Measurements from ENCODE around the gene ZNF283. TPM values are rescaled to one million over a fixed set of nuclear protein-coding genes. Genes with fewer than 3 reads are reported as not detected.
A peak's percentile ranks its signal among the peaks of the same experiment; 100 is the strongest.

The ZNF283 gene
- total and polyA plus RNA-seq, 9 of the 15 experiments (the other 6 are each of a cell fraction or from before 2014, with no cell fraction given) = 6.0 to 19.5 (median 9.8) TPM

DNA sequence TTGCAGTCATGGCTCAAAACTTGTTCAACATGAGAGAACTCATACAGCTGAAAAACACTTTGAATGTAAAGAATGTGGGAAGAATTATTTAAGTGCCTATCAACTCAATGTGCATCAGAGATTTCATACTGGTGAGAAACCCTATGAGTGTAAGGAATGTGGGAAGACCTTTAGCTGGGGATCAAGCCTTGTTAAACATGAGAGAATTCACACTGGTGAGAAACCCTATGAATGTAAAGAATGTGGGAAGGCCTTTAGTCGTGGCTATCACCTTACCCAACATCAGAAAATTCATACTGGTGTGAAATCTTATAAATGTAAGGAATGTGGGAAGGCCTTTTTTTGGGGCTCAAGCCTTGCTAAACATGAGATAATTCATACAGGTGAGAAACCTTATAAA is 20.1 kb downstream of the ZNF283 start (continued):
- TF ChIP-seq, protein P1, sequence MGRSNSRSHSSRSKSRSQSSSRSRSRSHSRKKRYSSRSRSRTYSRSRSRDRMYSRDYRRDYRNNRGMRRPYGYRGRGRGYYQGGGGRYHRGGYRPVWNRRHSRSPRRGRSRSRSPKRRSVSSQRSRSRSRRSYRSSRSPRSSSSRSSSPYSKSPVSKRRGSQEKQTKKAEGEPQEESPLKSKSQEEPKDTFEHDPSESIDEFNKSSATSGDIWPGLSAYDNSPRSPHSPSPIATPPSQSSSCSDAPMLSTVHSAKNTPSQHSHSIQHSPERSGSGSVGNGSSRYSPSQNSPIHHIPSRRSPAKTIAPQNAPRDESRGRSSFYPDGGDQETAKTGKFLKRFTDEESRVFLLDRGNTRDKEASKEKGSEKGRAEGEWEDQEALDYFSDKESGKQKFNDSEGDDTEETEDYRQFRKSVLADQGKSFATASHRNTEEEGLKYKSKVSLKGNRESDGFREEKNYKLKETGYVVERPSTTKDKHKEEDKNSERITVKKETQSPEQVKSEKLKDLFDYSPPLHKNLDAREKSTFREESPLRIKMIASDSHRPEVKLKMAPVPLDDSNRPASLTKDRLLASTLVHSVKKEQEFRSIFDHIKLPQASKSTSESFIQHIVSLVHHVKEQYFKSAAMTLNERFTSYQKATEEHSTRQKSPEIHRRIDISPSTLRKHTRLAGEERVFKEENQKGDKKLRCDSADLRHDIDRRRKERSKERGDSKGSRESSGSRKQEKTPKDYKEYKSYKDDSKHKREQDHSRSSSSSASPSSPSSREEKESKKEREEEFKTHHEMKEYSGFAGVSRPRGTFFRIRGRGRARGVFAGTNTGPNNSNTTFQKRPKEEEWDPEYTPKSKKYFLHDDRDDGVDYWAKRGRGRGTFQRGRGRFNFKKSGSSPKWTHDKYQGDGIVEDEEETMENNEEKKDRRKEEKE (IDR thresholded peaks at IDR 0.05; ENCODE audit: borderline replicate concordance in 1 of 2, control insufficient read depth in 1 of 2, low read depth in 2 of 2, low read length in 1 of 2) = no peak
- TF ChIP-seq, protein P2, sequence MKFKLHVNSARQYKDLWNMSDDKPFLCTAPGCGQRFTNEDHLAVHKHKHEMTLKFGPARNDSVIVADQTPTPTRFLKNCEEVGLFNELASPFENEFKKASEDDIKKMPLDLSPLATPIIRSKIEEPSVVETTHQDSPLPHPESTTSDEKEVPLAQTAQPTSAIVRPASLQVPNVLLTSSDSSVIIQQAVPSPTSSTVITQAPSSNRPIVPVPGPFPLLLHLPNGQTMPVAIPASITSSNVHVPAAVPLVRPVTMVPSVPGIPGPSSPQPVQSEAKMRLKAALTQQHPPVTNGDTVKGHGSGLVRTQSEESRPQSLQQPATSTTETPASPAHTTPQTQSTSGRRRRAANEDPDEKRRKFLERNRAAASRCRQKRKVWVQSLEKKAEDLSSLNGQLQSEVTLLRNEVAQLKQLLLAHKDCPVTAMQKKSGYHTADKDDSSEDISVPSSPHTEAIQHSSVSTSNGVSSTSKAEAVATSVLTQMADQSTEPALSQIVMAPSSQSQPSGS (CRISPR knock-in tag; IDR thresholded peaks at IDR 0.05) = no peak
- TF ChIP-seq TRIM28 (IDR thresholded peaks at IDR 0.05) = peak; percentile 71; the same call in 1 of the 2 replicates
- no peak for TF ChIP-seq KLF1 (tag; IDR thresholded peaks at IDR 0.05)

DNA sequence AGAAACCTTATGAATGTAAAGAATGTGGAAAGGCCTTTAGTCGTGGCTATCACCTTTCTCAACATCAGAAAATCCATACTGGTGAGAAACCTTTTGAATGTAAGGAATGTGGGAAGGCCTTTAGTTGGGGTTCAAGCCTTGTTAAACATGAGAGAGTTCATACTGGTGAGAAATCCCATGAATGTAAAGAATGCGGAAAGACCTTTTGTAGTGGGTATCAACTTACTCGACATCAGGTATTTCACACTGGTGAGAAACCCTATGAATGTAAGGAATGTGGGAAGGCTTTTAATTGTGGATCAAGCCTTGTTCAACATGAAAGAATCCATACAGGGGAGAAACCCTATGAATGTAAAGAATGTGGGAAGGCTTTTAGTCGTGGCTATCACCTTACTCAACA is 20.8 kb downstream of the ZNF283 start:
- H3K4me1 ChIP-seq (replicated peaks in 1 of 2; ENCODE audit: control insufficient read depth in 2 of 2, insufficient read depth in 2 of 2, low read length in 2 of 2) = no peaks in the 10 kb centered on the region
- FAIRE-seq (no peak), DNase-seq (ENCODE audit: extremely low read depth in 1 of 4, low spot score in 3 of 4) (no peak), ATAC-seq (no peak)
- H3K27me3 ChIP-seq (ENCODE audit: control insufficient read depth in 2 of 2, insufficient read depth in 2 of 2, low read length in 2 of 2) = no peaks in the 10 kb centered on the region
- H2AFZ ChIP-seq (ENCODE audit: low read depth, low read length) = no peak overlapping the region
- no TSS peak for BruUV-seq (replicated peaks)
- H3K27ac ChIP-seq (ENCODE audit: extremely low read depth, low read depth, low read length) = no peak overlapping the region
- no peak overlapping the region for H3K4me2 ChIP-seq (ENCODE audit: insufficient read depth, low read length)
- H3K79me2 ChIP-seq (ENCODE audit: control insufficient read depth, insufficient read depth, low read length) = no peaks in the 10 kb centered on the region
- WGBS (ENCODE audit: insufficient coverage, low coverage, missing lambda C conversion rate) = 79% methylated on average over 4 of the region's 4 CpGs
- POLR2A ChIA-PET = no interaction called here
- intact Hi-C loops (cut with micrococcal nuclease) (no loop called here), in situ Hi-C loops (cut with MboI) (no loop called here)
- peaks cover 25% of the 10 kb centered on the region for H3K36me3 ChIP-seq (ENCODE audit: control insufficient read depth, insufficient read depth, low read length)
- H3K9ac ChIP-seq (ENCODE audit: insufficient read depth in 1 of 2, low read depth in 2 of 2, low read length in 2 of 2) = no peak overlapping the region
- CTCF ChIA-PET (ENCODE audit: low intra/inter-chr PET ratio) = no interaction called here
- peaks cover 13% of the 10 kb centered on the region for H3K9me3 ChIP-seq (replicated peaks; ENCODE audit: control insufficient read depth, insufficient read depth, low read depth, low read length)
- no peaks in the 10 kb centered on the region for H3K9me1 ChIP-seq (ENCODE audit: control insufficient read depth, insufficient read depth, low read length)
- H4K20me1 ChIP-seq (replicated peaks; ENCODE audit: control insufficient read depth, insufficient read depth, low read length) = no peaks in the 10 kb centered on the region
- H3K4me3 ChIP-seq = no peak overlapping the region
- no peak for TF ChIP-seq RHOXF2B (CRISPR knock-in tag; conservative IDR thresholded peaks at IDR 0.05)
- TF ChIP-seq ZC3H11A (IDR thresholded peaks at IDR 0.05; ENCODE audit: low read depth, low read length) = no peak
- no peak for TF ChIP-seq CREB3L1 (IDR thresholded peaks at IDR 0.05; ENCODE audit: borderline replicate concordance, low read depth)
- TF ChIP-seq RB1 (IDR thresholded peaks at IDR 0.05; ENCODE audit: low read depth) = no peak
- TF ChIP-seq HNRNPK (IDR thresholded peaks at IDR 0.05; ENCODE audit: low read depth, low read length, poor library complexity, severe bottlenecking) = no peak
- no peak for TF ChIP-seq ZNF785 (CRISPR knock-in tag; IDR thresholded peaks at IDR 0.05)

Data from K562 (cell line).